Activated B cell treated with CpG ODN at 0.5 μM for 24 hours (primary cell): Measurements from ENCODE around the gene TIPRL. TPM values are rescaled to one million over a fixed set of nuclear protein-coding genes. Genes with fewer than 3 reads are reported as not detected.
"Not testable (repeated sequence)": the region's sequence is repeated elsewhere in the genome, so short reads cannot be mapped to it uniquely, and the experiment has no call there.

Experiments
- ATAC-seq: fragments of 200-7000 bp; cut with Tn5 transposase; one replicate; pipeline ENCODE4 v1.10.0; 2021; ENCODE audit warnings: low read depth, mild to moderate bottlenecking, moderate library complexity
- CTCF ChIA-PET: fragments of 350-600 bp; sonication (Branson Sonifier 250); formaldehyde crosslinking; loops from one replicate; lab custom pipeline; 2021; ENCODE audit warnings: antibody characterized with exemption; lab: Charles Lee
- POLR2A ChIA-PET: fragments of 350-600 bp; sonication (Branson Sonifier 250); formaldehyde crosslinking; loops from one replicate; lab custom pipeline; 2021; ENCODE audit warnings: antibody characterized with exemption; lab: Charles Lee
- DNase-seq: peaks from one replicate; pipeline ENCODE4 v3.0.0; 2022
- H3K27ac Mint-ChIP-seq: one replicate; pipeline ENCODE4 v1.8.0; 2020; ENCODE audit warnings: mixed read lengths
- H3K27me3 Mint-ChIP-seq: one replicate; pipeline ENCODE4 v1.8.0; 2021; ENCODE audit warnings: mixed read lengths
- H3K36me3 Mint-ChIP-seq: one replicate; pipeline ENCODE4 v1.8.0; 2021; ENCODE audit warnings: low read depth, mixed read lengths
- H3K4me1 Mint-ChIP-seq: one replicate; pipeline ENCODE4 v1.8.0; 2021; ENCODE audit warnings: mixed read lengths
- H3K4me3 Mint-ChIP-seq: one replicate; pipeline ENCODE4 v1.8.0; 2020; ENCODE audit warnings: mild to moderate bottlenecking, mixed read lengths
- H3K9me3 Mint-ChIP-seq: one replicate; pipeline ENCODE4 v1.8.0; 2020; ENCODE audit warnings: mixed read lengths
- intact Hi-C: fragments of 100-400 bp; cut with micrococcal nuclease; formaldehyde crosslinking; loops from one replicate; pipeline ENCODE4 v1.15.1; 2024
- total RNA-seq: library from RNA; stranded (reverse); gene quantifications from 2 replicates; pipeline ENCODE4 v1.2.3, GENCODE V29; 2022
- TF ChIP-seq, protein P1 (sequence below): fragments of 200-600 bp; IDR thresholded peaks from one replicate; pipeline ENCODE4 v1.8.0; 2022; ENCODE audit warnings: antibody characterized with exemption, mild to moderate bottlenecking

Gene TIPRL
- total RNA-seq, 1 donor from 2014 or later: 29.8 TPM

DNA sequence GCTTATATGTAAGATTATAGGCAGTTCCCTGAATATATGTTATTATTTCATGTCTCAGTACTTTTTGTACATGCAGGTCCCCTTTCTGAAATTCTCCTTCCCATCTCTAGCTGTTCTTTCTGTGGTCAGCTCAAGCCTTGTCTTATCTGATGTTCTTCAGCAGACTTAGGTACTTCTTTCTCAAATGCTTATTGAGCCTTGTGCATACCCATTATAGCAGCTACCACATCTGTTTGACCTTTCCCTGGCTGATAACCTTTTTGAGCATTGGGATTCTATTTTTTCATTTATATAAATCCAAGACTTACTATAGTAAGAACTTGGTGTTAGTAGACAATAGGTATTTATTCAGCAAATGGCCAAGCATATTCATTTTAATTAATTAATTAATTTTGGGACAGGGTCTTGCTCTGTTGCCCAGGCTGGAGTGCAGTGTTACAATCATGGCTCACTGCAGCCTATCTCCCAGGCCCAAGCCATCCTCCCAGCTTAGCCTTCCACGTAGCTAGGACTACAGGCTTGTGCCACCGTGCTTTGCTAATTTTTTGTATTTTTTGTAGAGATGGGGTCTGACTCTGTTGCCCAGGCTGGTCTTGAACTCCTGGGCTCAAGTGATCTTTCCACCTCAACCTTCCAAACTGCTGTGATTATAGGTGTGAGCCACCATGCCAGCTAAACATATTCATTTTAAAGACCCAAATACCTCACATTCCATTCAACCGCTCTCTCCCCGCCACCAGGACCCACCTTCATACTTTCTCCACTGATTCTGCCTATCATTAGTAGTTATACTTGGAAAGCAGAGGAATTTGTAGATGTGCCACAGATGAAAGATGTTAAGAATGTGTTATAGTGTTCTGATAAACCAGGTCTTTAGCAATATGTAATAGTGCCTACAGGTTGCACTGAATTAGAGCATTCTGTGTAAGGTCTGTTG is 16.7 kb downstream of the TIPRL start:
- H3K27ac Mint-ChIP-seq: no peak overlapping the region

DNA sequence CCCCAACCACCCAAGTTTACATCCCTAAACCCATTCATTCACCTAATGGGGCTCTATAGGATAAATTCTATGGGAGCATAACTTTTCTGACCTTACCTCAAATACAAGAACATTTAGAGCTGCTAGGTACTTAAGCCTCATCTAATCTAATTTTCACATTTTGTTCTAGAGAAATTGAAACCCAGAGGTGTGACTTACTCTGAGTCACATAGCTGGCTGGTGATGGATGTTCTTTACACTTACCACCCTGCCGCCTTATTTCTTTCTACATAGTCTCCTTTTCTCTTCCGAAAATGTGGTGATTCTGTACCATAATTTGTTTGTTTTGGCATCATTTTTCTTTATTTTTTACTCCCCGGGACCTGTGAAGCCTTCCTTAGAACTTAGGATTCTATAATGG is 20.3 kb downstream of the TIPRL start:
- DNase-seq (no peak), ATAC-seq (no peak)
- intact Hi-C loops: no loop called here
- peaks cover 67% of the 10 kb centered on the region for H3K36me3 Mint-ChIP-seq
- no peaks in the 10 kb centered on the region for H3K27me3 Mint-ChIP-seq
- ChIA-PET CTCF (no interaction called here), POLR2A (no interaction called here)
- TF ChIP-seq, protein P1, sequence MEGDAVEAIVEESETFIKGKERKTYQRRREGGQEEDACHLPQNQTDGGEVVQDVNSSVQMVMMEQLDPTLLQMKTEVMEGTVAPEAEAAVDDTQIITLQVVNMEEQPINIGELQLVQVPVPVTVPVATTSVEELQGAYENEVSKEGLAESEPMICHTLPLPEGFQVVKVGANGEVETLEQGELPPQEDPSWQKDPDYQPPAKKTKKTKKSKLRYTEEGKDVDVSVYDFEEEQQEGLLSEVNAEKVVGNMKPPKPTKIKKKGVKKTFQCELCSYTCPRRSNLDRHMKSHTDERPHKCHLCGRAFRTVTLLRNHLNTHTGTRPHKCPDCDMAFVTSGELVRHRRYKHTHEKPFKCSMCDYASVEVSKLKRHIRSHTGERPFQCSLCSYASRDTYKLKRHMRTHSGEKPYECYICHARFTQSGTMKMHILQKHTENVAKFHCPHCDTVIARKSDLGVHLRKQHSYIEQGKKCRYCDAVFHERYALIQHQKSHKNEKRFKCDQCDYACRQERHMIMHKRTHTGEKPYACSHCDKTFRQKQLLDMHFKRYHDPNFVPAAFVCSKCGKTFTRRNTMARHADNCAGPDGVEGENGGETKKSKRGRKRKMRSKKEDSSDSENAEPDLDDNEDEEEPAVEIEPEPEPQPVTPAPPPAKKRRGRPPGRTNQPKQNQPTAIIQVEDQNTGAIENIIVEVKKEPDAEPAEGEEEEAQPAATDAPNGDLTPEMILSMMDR: no peak
- no peak overlapping the region for H3K4me3 Mint-ChIP-seq
- H3K9me3 Mint-ChIP-seq: no peaks in the 10 kb centered on the region
- no peak overlapping the region for H3K27ac Mint-ChIP-seq
- no peaks in the 10 kb centered on the region for H3K4me1 Mint-ChIP-seq

More for the DNA sequence above, 16.7 kb downstream of the TIPRL start:
- no peak for ATAC-seq
- no peak overlapping the region for H3K4me3 Mint-ChIP-seq
- peaks cover 71% of the 10 kb centered on the region for H3K36me3 Mint-ChIP-seq
- DNase-seq: no peak
- intact Hi-C loops: no loop called here
- CTCF ChIA-PET: no interaction called here
- no peaks in the 10 kb centered on the region for H3K4me1 Mint-ChIP-seq
- POLR2A ChIA-PET: interaction anchor here (0.7 kb wide), 1 partner anchor 72 kb away, joined by 3 read pairs; no protein-coding TSS in a partner anchor
- no peaks in the 10 kb centered on the region for H3K27me3 Mint-ChIP-seq
- TF ChIP-seq, protein P1: no peak
- H3K9me3 Mint-ChIP-seq: no peaks in the 10 kb centered on the region

DNA sequence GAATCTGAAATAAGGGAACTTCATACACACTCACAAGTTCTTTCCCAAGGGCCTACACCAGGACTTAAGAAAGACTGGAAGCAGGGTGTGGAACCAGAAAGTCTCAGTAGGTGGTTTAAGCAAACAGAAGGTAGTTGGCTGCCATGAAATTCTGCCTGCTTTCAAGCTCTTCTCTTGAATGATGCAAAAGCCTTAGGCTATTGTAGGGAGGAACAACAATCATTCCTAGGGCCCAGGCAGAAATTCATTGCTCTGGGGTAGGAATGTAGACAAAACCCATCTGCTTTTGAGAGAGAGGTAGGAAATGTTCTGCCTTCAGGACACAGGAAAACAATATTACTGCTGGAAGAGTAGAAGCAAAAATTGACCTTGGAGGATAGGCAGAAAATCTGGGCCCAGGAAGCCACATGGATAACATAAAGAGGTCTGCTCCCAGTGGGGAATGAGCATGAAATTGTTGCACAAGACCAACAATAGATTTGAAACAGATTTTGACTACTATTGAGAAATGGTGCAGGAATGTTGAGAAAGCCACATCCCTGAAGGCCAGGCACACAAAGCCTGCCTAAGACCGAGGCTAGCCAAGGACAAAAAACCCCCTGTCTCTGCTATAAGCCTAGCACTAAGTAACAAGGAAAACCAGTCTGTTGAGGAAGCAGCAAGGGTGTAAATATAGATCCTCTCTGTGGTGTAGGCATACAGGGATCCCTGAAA is 24.3 kb downstream of the TIPRL start:
- ChIA-PET POLR2A (no interaction called here), CTCF (no interaction called here)
- TF ChIP-seq, protein P1: no peak
- H3K4me1 Mint-ChIP-seq: no peaks in the 10 kb centered on the region
- DNase-seq (no peak), ATAC-seq (no peak)
- H3K27me3 Mint-ChIP-seq: no peaks in the 10 kb centered on the region
- H3K9me3 Mint-ChIP-seq: no peaks in the 10 kb centered on the region
- peaks cover 51% of the 10 kb centered on the region for H3K36me3 Mint-ChIP-seq
- no peak overlapping the region for H3K27ac Mint-ChIP-seq
- intact Hi-C loops: loop anchor here (2.0 kb wide), 1 partner anchor 32 kb away; no protein-coding TSS in a partner anchor
- H3K4me3 Mint-ChIP-seq: no peak overlapping the region

DNA sequence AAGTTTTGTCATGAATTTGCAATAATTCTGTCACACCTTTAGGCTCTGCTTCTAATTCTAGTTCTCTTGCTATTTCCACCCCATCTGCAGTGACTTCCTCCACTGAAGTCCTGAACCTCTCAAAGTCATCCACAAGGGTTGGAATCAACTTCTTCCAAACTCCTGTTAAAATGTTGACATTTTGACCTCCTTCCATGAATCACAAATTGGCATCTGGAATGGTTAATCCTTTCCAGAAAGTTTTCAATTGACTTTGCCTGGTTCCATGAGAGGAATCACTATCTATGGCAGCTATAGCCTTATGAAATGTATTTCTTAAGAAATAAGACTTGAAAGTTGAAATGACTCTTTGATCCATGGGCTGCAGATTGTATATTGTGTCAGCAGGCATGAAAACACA is 27.3 kb downstream of the TIPRL start:
- no peaks in the 10 kb centered on the region for H3K27me3 Mint-ChIP-seq
- no peak for ATAC-seq
- intact Hi-C loops: no loop called here
- H3K9me3 Mint-ChIP-seq: no peaks in the 10 kb centered on the region
- peaks cover 29% of the 10 kb centered on the region for H3K36me3 Mint-ChIP-seq
- DNase-seq: no peak
- H3K27ac Mint-ChIP-seq: no peak overlapping the region
- CTCF ChIA-PET: no interaction called here
- H3K4me1 Mint-ChIP-seq: no peaks in the 10 kb centered on the region
- TF ChIP-seq, protein P1: no peak
- POLR2A ChIA-PET: no interaction called here
- H3K4me3 Mint-ChIP-seq: no peak overlapping the region

DNA sequence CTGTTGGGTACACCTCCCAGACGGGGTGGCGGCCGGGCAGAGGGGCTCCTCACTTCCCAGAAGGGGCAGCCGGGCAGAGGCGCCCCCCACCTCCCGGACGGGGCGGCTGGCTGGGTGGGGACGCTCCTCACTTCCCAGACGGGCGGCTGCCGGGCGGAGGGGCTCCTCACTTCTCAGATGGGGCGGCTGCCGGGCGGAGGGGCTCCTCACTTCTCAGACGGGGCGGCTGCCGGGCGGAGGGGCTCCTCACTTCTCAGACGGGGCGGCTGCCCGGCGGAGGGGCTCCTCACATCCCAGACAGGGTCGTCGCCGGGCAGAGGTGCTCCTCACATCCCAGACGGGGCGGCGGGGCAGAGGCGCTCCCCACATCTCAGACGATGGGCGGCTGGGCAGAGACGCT is 28.9 kb downstream of the TIPRL start:
- DNase-seq, CTCF ChIA-PET, ATAC-seq, H3K27ac Mint-ChIP-seq, H3K9me3 Mint-ChIP-seq, POLR2A ChIA-PET, intact Hi-C loops, H3K4me1 Mint-ChIP-seq, H3K4me3 Mint-ChIP-seq, H3K27me3 Mint-ChIP-seq: not testable (repeated sequence)
- peaks cover 18% of the 10 kb centered on the region for H3K36me3 Mint-ChIP-seq
